Activated CD8-positive, alpha-beta T cell treated with anti-CD3 and anti-CD28 coated beads for 36 hours (primary cell): ENCODE results near the gene AACS. TPM values are rescaled to one million over a fixed set of nuclear protein-coding genes. Genes with fewer than 3 reads are reported as not detected.

Experiments
- ATAC-seq: fragments of 200-7000 bp; cut with Tn5 transposase; one replicate; pipeline ENCODE4 v1.10.0; 2021; ENCODE audit warnings: mild to moderate bottlenecking, moderate library complexity
- CTCF ChIA-PET: fragments of 350-600 bp; sonication (Branson Sonifier 250); formaldehyde crosslinking; loops from one replicate; lab custom pipeline; 2021; ENCODE audit warnings: antibody characterized with exemption; lab: Charles Lee
- POLR2A ChIA-PET: fragments of 350-600 bp; sonication (Branson Sonifier 250); formaldehyde crosslinking; loops from one replicate; lab custom pipeline; 2021; ENCODE audit warnings: antibody characterized with exemption; lab: Charles Lee
- DNase-seq: peaks from one replicate; pipeline ENCODE4 v3.0.0-alpha.2; 2020
- H3K27ac Mint-ChIP-seq: one replicate; pipeline ENCODE4 v1.8.0; 2021; ENCODE audit warnings: mild to moderate bottlenecking, mixed read lengths
- H3K27me3 Mint-ChIP-seq: one replicate; pipeline ENCODE4 v1.8.0; 2021; ENCODE audit warnings: mixed read lengths
- H3K36me3 Mint-ChIP-seq: one replicate; pipeline ENCODE4 v1.8.0; 2021; ENCODE audit warnings: low read depth, mixed read lengths
- H3K4me1 Mint-ChIP-seq: one replicate; pipeline ENCODE4 v1.8.0; 2021; ENCODE audit warnings: low read depth, mixed read lengths
- H3K4me3 Mint-ChIP-seq: one replicate; pipeline ENCODE4 v1.8.0; 2021; ENCODE audit warnings: mild to moderate bottlenecking, moderate library complexity, mixed read lengths
- H3K9me3 Mint-ChIP-seq: one replicate; pipeline ENCODE4 v1.8.0; 2021; ENCODE audit warnings: mixed read lengths
- intact Hi-C: fragments of 100-400 bp; cut with micrococcal nuclease; formaldehyde crosslinking; loops from one replicate; pipeline ENCODE4 v1.10.0; 2022
- total RNA-seq, 2 experiments: library from RNA; stranded (reverse); gene quantifications; one replicate each; pipeline ENCODE4 v1.2.3, GENCODE V29; 2021
- TF ChIP-seq, protein P1 (sequence below): fragments of 200-600 bp; IDR thresholded peaks from one replicate; pipeline ENCODE4 v1.8.0; 2022; ENCODE audit warnings: antibody characterized with exemption, mild to moderate bottlenecking

Gene AACS
- total RNA-seq, 2 experiments from 2014 or later = 15.7 to 17.6 TPM

GRCh38 chr12:125186471-125187147, 121.4 kb downstream of the AACS start:
- ATAC-seq = peak; percentile 8
- Mint-ChIP-seq H3K27ac (no peak overlapping the region), H3K27me3 (peaks cover 58% of the 10 kb centered on the region), H3K36me3 (no peaks in the 10 kb centered on the region), H3K4me1 (peaks cover 2% of the 10 kb centered on the region), H3K4me3 (no peak overlapping the region), H3K9me3 (no peaks in the 10 kb centered on the region)
- intact Hi-C loops = no loop called here
- TF ChIP-seq, protein P1, sequence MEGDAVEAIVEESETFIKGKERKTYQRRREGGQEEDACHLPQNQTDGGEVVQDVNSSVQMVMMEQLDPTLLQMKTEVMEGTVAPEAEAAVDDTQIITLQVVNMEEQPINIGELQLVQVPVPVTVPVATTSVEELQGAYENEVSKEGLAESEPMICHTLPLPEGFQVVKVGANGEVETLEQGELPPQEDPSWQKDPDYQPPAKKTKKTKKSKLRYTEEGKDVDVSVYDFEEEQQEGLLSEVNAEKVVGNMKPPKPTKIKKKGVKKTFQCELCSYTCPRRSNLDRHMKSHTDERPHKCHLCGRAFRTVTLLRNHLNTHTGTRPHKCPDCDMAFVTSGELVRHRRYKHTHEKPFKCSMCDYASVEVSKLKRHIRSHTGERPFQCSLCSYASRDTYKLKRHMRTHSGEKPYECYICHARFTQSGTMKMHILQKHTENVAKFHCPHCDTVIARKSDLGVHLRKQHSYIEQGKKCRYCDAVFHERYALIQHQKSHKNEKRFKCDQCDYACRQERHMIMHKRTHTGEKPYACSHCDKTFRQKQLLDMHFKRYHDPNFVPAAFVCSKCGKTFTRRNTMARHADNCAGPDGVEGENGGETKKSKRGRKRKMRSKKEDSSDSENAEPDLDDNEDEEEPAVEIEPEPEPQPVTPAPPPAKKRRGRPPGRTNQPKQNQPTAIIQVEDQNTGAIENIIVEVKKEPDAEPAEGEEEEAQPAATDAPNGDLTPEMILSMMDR = no peak
- CTCF ChIA-PET = no interaction called here
- DNase-seq = no peak
- POLR2A ChIA-PET = interaction anchor here (0.7 kb wide), 1 partner anchor 148 kb away, joined by 5 read pairs; no protein-coding TSS in a partner anchor

DNA sequence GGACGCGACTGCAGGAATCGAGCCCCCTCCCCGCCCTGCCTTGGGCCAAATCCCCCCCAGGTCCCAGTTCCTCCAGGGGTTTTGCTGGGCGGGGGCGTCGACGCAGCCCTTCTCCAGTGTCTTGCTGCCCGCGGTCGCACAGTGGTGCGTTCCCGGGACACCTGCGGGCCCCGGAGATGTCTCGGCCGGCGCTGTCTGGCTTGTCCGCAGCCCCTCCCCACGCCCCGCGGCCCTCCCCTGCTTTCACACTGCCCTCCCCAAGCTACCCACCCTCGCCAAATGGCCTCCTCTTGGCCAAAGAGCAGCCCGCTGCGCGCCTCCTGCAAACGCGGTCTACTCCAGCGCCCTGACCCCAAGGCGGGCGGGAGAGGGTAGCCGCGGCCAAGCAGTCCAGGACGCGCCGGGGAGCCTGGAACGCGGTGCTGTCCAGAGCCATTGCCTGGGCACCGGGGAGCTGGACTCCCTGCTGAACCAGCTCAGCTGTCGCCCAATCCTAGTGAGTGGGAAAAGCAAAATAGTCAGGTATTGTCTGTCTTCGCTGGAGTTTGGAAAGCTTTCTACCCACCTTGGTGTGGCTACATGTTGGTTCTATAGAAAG, 122.0 kb downstream of the AACS start:
- H3K36me3 Mint-ChIP-seq = no peaks in the 10 kb centered on the region
- ChIA-PET POLR2A (no interaction called here), CTCF (interaction anchor here (2.2 kb wide), 1 partner anchor 15 kb away, joined by 10 read pairs; no protein-coding TSS in a partner anchor)
- TF ChIP-seq, protein P1 = no peak
- H3K9me3 Mint-ChIP-seq = no peaks in the 10 kb centered on the region
- intact Hi-C loops = no loop called here
- no peak for DNase-seq
- no peak for ATAC-seq
- H3K4me1 Mint-ChIP-seq = peaks cover 2% of the 10 kb centered on the region
- H3K27me3 Mint-ChIP-seq = peaks cover 54% of the 10 kb centered on the region
- no peak overlapping the region for H3K27ac Mint-ChIP-seq
- no peak overlapping the region for H3K4me3 Mint-ChIP-seq

GRCh38 chr12:125187780-125188741, 122.8 kb downstream of the AACS start:
- ATAC-seq (no peak), DNase-seq (no peak)
- Mint-ChIP-seq H3K9me3 (no peaks in the 10 kb centered on the region), H3K36me3 (no peaks in the 10 kb centered on the region), H3K4me3 (no peak overlapping the region), H3K27ac (no peak overlapping the region), H3K4me1 (peaks cover 2% of the 10 kb centered on the region), H3K27me3 (peaks cover 57% of the 10 kb centered on the region)
- ChIA-PET CTCF (interaction anchor here (2.2 kb wide), 1 partner anchor 15 kb away, joined by 10 read pairs; no protein-coding TSS in a partner anchor), POLR2A (no interaction called here)
- intact Hi-C loops = no loop called here
- TF ChIP-seq, protein P1 = no peak

- peaks cover 52% of the 10 kb centered on the region for H3K27me3 Mint-ChIP-seq
- ATAC-seq (no peak), DNase-seq (no peak)
- no peak overlapping the region for H3K27ac Mint-ChIP-seq
- H3K9me3 Mint-ChIP-seq = no peaks in the 10 kb centered on the region
- intact Hi-C loops = no loop called here
- TF ChIP-seq, protein P1 = no peak
- no peaks in the 10 kb centered on the region for H3K36me3 Mint-ChIP-seq
- ChIA-PET POLR2A (no interaction called here), CTCF (interaction anchor here (2.2 kb wide), 1 partner anchor 14 kb away, joined by 10 read pairs; no protein-coding TSS in a partner anchor)
- H3K4me3 Mint-ChIP-seq = no peak overlapping the region
- H3K4me1 Mint-ChIP-seq = no peaks in the 10 kb centered on the region
These were observed 123.8 kb downstream of the AACS start for GRCh38 chr12:125189015-125189414.
